GM18499 (cell line): ENCODE measurements around the gene DNAJC25.
"Not testable (repeated sequence)": the region's sequence is repeated elsewhere in the genome, so short reads cannot be mapped to it uniquely, and the experiment has no call there.

ENCODE experiments used
- ATAC-seq: cut with Tn5 transposase; IDR thresholded peaks from one replicate; pipeline ENCODE4 v1.9.1; 2021; ENCODE audit warnings: moderate number of reproducible peaks; ENCODE audit not compliant: insufficient read depth, unreplicated experiment

DNAJC25 gene

GRCh38 chr9:111662576-111663300 lies 31.6 kb downstream of the DNAJC25 start:
- no peak for ATAC-seq

GRCh38 chr9:111663301-111663823 lies 32.2 kb downstream of the DNAJC25 start:
- no peak for ATAC-seq

GRCh38 chr9:111668026-111668573 lies 37.0 kb downstream of the DNAJC25 start:
- no peak for ATAC-seq

GRCh38 chr9:111668601-111669000 lies 37.5 kb downstream of the DNAJC25 start:
- not testable (repeated sequence) for ATAC-seq

- ATAC-seq, result no peak
Observed at GRCh38 chr9:111674319-111674718, 43.2 kb downstream of the DNAJC25 start.

GRCh38 chr9:111676116-111676515 lies 45.0 kb downstream of the DNAJC25 start:
- no peak for ATAC-seq

GRCh38 chr9:111678293-111678692 lies 47.2 kb downstream of the DNAJC25 start:
- no peak for ATAC-seq

- ATAC-seq, result no peak
Observed at GRCh38 chr9:111679199-111679598, 48.1 kb downstream of the DNAJC25 start.

- no peak for ATAC-seq
Observed at GRCh38 chr9:111683392-111683791, 52.3 kb downstream of the DNAJC25 start.

- no peak for ATAC-seq
Observed at GRCh38 chr9:111691672-111692329, 60.7 kb downstream of the DNAJC25 start.

GRCh38 chr9:111696796-111697195 lies 65.7 kb downstream of the DNAJC25 start:
- ATAC-seq, result no peak

- ATAC-seq, result no peak
Observed at GRCh38 chr9:111700776-111701175, 69.6 kb downstream of the DNAJC25 start.
